ENCODE data around the gene CLIP3. TPM values are rescaled to one million over a fixed set of nuclear protein-coding genes. Genes with fewer than 3 reads are reported as not detected.
"Not testable (repeated sequence)": the region's sequence is repeated elsewhere in the genome, so short reads cannot be mapped to it uniquely, and the experiment has no call there.

Gene CLIP3
- polyA plus RNA-seq, 4 donors, result 0.45 to 7.5 (median 4.6) TPM

GRCh38 chr19:35986664-35987570 lies 45.8 kb downstream of the CLIP3 start:
- Histone ChIP-seq H3K36me3 (ENCODE audit: control insufficient read depth in 3 of 3, insufficient read depth in 2 of 3, low read depth in 1 of 3, low read length in 3 of 3) (no peaks in the 10 kb centered on the region), H3K4me3 (ENCODE audit: low read depth in 1 of 3, low read length in 3 of 3) (peak overlapping the region in 2 of 3 donors; percentile 17 to 30), H3K4me1 (ENCODE audit: control insufficient read depth in 3 of 3, insufficient read depth in 2 of 3, low read depth in 1 of 3, low read length in 2 of 3) (no peaks in the 10 kb centered on the region), H3K27me3 (ENCODE audit: control insufficient read depth in 3 of 3, insufficient read depth in 3 of 3, low read length in 3 of 3) (peaks cover 0 to 53% (median 11%) of the 10 kb centered on the region in 3 donors), H3K27ac (ENCODE audit: low read depth in 1 of 3, low read length in 2 of 3) (no peak overlapping the region), H3K9me3 (ENCODE audit: control insufficient read depth in 2 of 2, insufficient read depth in 1 of 2, low read depth in 1 of 2, low read length in 1 of 2) (peaks cover 0 to 5% of the 10 kb centered on the region in 2 donors)
- 8 to 10% (median 10%) methylated on average over 53 to 54 of the region's 54 CpGs for WGBS, 3 donors
- FAIRE-seq (no peak), DNase-seq (no peak)

- no peak for FAIRE-seq
- WGBS, 3 donors, result 85 to 89% (median 88%) methylated on average over 5 of the region's 5 CpGs
- H3K4me3 ChIP-seq (ENCODE audit: low read depth in 1 of 3, low read length in 3 of 3), result no peak overlapping the region
Observed at GRCh38 chr19:35986111-35986510, 46.6 kb downstream of the CLIP3 start.

GRCh38 chr19:35983177-35983576 lies 49.5 kb downstream of the CLIP3 start:
- no peak for FAIRE-seq
- H3K27me3 ChIP-seq (ENCODE audit: control insufficient read depth in 3 of 3, insufficient read depth in 3 of 3, low read length in 3 of 3), result peaks cover 0 to 47% (median 11%) of the 10 kb centered on the region in 3 donors

More at GRCh38 chr19:35986111-35986510, 46.6 kb downstream of the CLIP3 start:
- Histone ChIP-seq H3K36me3 (ENCODE audit: control insufficient read depth in 3 of 3, insufficient read depth in 2 of 3, low read depth in 1 of 3, low read length in 3 of 3) (no peaks in the 10 kb centered on the region), H3K9me3 (ENCODE audit: control insufficient read depth in 2 of 2, insufficient read depth in 1 of 2, low read depth in 1 of 2, low read length in 1 of 2) (peaks cover 0 to 5% of the 10 kb centered on the region in 2 donors), H3K27ac (ENCODE audit: low read depth in 1 of 3, low read length in 2 of 3) (no peak overlapping the region), H3K27me3 (ENCODE audit: control insufficient read depth in 3 of 3, insufficient read depth in 3 of 3, low read length in 3 of 3) (peaks cover 0 to 55% (median 11%) of the 10 kb centered on the region in 3 donors), H3K4me1 (ENCODE audit: control insufficient read depth in 3 of 3, insufficient read depth in 2 of 3, low read depth in 1 of 3, low read length in 2 of 3) (no peaks in the 10 kb centered on the region)
- DNase-seq, result no peak

GRCh38 chr19:35980997-35981396 lies 51.7 kb downstream of the CLIP3 start:
- not testable (repeated sequence) for H3K4me3 ChIP-seq (ENCODE audit: low read depth in 1 of 3, low read length in 3 of 3); H3K9me3 ChIP-seq (ENCODE audit: control insufficient read depth in 2 of 2, insufficient read depth in 1 of 2, low read depth in 1 of 2, low read length in 1 of 2); DNase-seq; H3K4me1 ChIP-seq (ENCODE audit: control insufficient read depth in 3 of 3, insufficient read depth in 2 of 3, low read depth in 1 of 3, low read length in 2 of 3); H3K36me3 ChIP-seq (ENCODE audit: control insufficient read depth in 3 of 3, insufficient read depth in 2 of 3, low read depth in 1 of 3, low read length in 3 of 3); H3K27ac ChIP-seq (ENCODE audit: low read depth in 1 of 3, low read length in 2 of 3); FAIRE-seq
- 79 to 89% (median 82%) methylated on average over 4 of the region's 4 CpGs for WGBS, 3 donors
- H3K27me3 ChIP-seq (ENCODE audit: control insufficient read depth in 3 of 3, insufficient read depth in 3 of 3, low read length in 3 of 3), result peaks cover 0 to 26% (median 6%) of the 10 kb centered on the region in 3 donors

More at GRCh38 chr19:35983177-35983576, 49.5 kb downstream of the CLIP3 start:
- Histone ChIP-seq H3K27ac (ENCODE audit: low read depth in 1 of 3, low read length in 2 of 3) (no peak overlapping the region), H3K36me3 (ENCODE audit: control insufficient read depth in 3 of 3, insufficient read depth in 2 of 3, low read depth in 1 of 3, low read length in 3 of 3) (no peaks in the 10 kb centered on the region), H3K4me3 (ENCODE audit: low read depth in 1 of 3, low read length in 3 of 3) (no peak overlapping the region), H3K4me1 (ENCODE audit: control insufficient read depth in 3 of 3, insufficient read depth in 2 of 3, low read depth in 1 of 3, low read length in 2 of 3) (no peaks in the 10 kb centered on the region), H3K9me3 (ENCODE audit: control insufficient read depth in 2 of 2, insufficient read depth in 1 of 2, low read depth in 1 of 2, low read length in 1 of 2) (no peaks in the 10 kb centered on the region)
- no peak for DNase-seq
- WGBS, 3 donors, result 72 to 82% (median 78%) methylated on average over 8 of the region's 8 CpGs

GRCh38 chr19:35978832-35979365 lies 53.8 kb downstream of the CLIP3 start:
- no peaks in the 10 kb centered on the region for H3K4me1 ChIP-seq (ENCODE audit: control insufficient read depth in 3 of 3, insufficient read depth in 2 of 3, low read depth in 1 of 3, low read length in 2 of 3)
- no peak overlapping the region for H3K4me3 ChIP-seq (ENCODE audit: low read depth in 1 of 3, low read length in 3 of 3)
- H3K27ac ChIP-seq (ENCODE audit: low read depth in 1 of 3, low read length in 2 of 3), result no peak overlapping the region
- DNase-seq, result no peak
- H3K36me3 ChIP-seq (ENCODE audit: control insufficient read depth in 3 of 3, insufficient read depth in 2 of 3, low read depth in 1 of 3, low read length in 3 of 3), result no peaks in the 10 kb centered on the region
- WGBS, 3 donors, result 47 to 64% (median 51%) methylated on average over 20 of the region's 20 CpGs
- FAIRE-seq, result no peak
- peaks cover 0 to 12% (median 4%) of the 10 kb centered on the region in 3 donors for H3K27me3 ChIP-seq (ENCODE audit: control insufficient read depth in 3 of 3, insufficient read depth in 3 of 3, low read length in 3 of 3)
- H3K9me3 ChIP-seq (ENCODE audit: control insufficient read depth in 2 of 2, insufficient read depth in 1 of 2, low read depth in 1 of 2, low read length in 1 of 2), result no peaks in the 10 kb centered on the region

GRCh38 chr19:35978271-35978670 lies 54.4 kb downstream of the CLIP3 start:
- Histone ChIP-seq H3K36me3 (ENCODE audit: control insufficient read depth in 3 of 3, insufficient read depth in 2 of 3, low read depth in 1 of 3, low read length in 3 of 3) (no peaks in the 10 kb centered on the region), H3K9me3 (ENCODE audit: control insufficient read depth in 2 of 2, insufficient read depth in 1 of 2, low read depth in 1 of 2, low read length in 1 of 2) (no peaks in the 10 kb centered on the region), H3K4me1 (ENCODE audit: control insufficient read depth in 3 of 3, insufficient read depth in 2 of 3, low read depth in 1 of 3, low read length in 2 of 3) (no peaks in the 10 kb centered on the region), H3K27ac (ENCODE audit: low read depth in 1 of 3, low read length in 2 of 3) (no peak overlapping the region), H3K4me3 (ENCODE audit: low read depth in 1 of 3, low read length in 3 of 3) (no peak overlapping the region), H3K27me3 (ENCODE audit: control insufficient read depth in 3 of 3, insufficient read depth in 3 of 3, low read length in 3 of 3) (peaks cover 0 to 7% (median 4%) of the 10 kb centered on the region in 3 donors)
- FAIRE-seq (no peak), DNase-seq (no peak)
- WGBS, 3 donors, result 33 to 43% (median 40%) methylated on average over 5 of the region's 5 CpGs

GRCh38 chr19:35977446-35978222 lies 55.0 kb downstream of the CLIP3 start:
- WGBS, 3 donors, result 52 to 53% (median 53%) methylated on average over 14 of the region's 14 CpGs
- FAIRE-seq, result no peak
- no peak overlapping the region for H3K4me3 ChIP-seq (ENCODE audit: low read depth in 1 of 3, low read length in 3 of 3)

GRCh38 chr19:35975608-35976214 lies 57.0 kb downstream of the CLIP3 start:
- H3K27ac ChIP-seq (ENCODE audit: low read depth in 1 of 3, low read length in 2 of 3), result no peak overlapping the region
- H3K36me3 ChIP-seq (ENCODE audit: control insufficient read depth in 3 of 3, insufficient read depth in 2 of 3, low read depth in 1 of 3, low read length in 3 of 3), result no peaks in the 10 kb centered on the region
- no peak overlapping the region for H3K4me3 ChIP-seq (ENCODE audit: low read depth in 1 of 3, low read length in 3 of 3)
- no peaks in the 10 kb centered on the region for H3K9me3 ChIP-seq (ENCODE audit: control insufficient read depth in 2 of 2, insufficient read depth in 1 of 2, low read depth in 1 of 2, low read length in 1 of 2)
- DNase-seq (peak in 1 of 2 donors; percentile 25), FAIRE-seq (no peak)
- 34 to 56% (median 53%) methylated on average over 5 of the region's 5 CpGs for WGBS, 3 donors
- peaks cover 0 to 3% (median 0%) of the 10 kb centered on the region in 3 donors for H3K27me3 ChIP-seq (ENCODE audit: control insufficient read depth in 3 of 3, insufficient read depth in 3 of 3, low read length in 3 of 3)
- no peaks in the 10 kb centered on the region for H3K4me1 ChIP-seq (ENCODE audit: control insufficient read depth in 3 of 3, insufficient read depth in 2 of 3, low read depth in 1 of 3, low read length in 2 of 3)

More at GRCh38 chr19:35977446-35978222, 55.0 kb downstream of the CLIP3 start:
- no peaks in the 10 kb centered on the region for H3K9me3 ChIP-seq (ENCODE audit: control insufficient read depth in 2 of 2, insufficient read depth in 1 of 2, low read depth in 1 of 2, low read length in 1 of 2)
- H3K36me3 ChIP-seq (ENCODE audit: control insufficient read depth in 3 of 3, insufficient read depth in 2 of 3, low read depth in 1 of 3, low read length in 3 of 3), result no peaks in the 10 kb centered on the region
- no peak overlapping the region for H3K27ac ChIP-seq (ENCODE audit: low read depth in 1 of 3, low read length in 2 of 3)
- H3K27me3 ChIP-seq (ENCODE audit: control insufficient read depth in 3 of 3, insufficient read depth in 3 of 3, low read length in 3 of 3), result peaks cover 0 to 6% (median 4%) of the 10 kb centered on the region in 3 donors
- no peaks in the 10 kb centered on the region for H3K4me1 ChIP-seq (ENCODE audit: control insufficient read depth in 3 of 3, insufficient read depth in 2 of 3, low read depth in 1 of 3, low read length in 2 of 3)
- DNase-seq, result no peak

All from small intestine (tissue), 7 donors.